ENCODE results near the gene RHBDL2.

DNA sequence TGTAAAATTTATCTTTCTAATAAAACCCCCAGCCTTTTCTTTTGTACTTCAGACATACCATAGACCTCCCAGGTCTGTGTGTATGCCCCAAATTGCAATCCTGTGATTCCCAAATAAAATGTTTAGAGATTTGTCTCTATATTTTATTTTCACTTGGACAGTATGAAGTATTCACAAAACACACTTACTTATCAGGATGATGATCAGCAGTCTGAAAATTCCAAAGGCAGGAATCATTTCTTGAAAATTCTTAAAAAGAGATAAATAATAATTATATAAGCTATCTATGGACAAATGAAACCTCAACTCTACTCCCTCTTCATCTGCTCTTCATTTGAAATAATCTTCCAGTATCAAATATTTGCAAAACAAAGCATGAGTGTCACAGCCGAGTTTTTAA is 48.7 kb downstream of the RHBDL2 start:
- TF ChIP-seq POLR2AphosphoS5 (IDR thresholded peaks at IDR 0.05; ENCODE audit: low read depth, low read length), result no peak
- TF ChIP-seq, protein P1, sequence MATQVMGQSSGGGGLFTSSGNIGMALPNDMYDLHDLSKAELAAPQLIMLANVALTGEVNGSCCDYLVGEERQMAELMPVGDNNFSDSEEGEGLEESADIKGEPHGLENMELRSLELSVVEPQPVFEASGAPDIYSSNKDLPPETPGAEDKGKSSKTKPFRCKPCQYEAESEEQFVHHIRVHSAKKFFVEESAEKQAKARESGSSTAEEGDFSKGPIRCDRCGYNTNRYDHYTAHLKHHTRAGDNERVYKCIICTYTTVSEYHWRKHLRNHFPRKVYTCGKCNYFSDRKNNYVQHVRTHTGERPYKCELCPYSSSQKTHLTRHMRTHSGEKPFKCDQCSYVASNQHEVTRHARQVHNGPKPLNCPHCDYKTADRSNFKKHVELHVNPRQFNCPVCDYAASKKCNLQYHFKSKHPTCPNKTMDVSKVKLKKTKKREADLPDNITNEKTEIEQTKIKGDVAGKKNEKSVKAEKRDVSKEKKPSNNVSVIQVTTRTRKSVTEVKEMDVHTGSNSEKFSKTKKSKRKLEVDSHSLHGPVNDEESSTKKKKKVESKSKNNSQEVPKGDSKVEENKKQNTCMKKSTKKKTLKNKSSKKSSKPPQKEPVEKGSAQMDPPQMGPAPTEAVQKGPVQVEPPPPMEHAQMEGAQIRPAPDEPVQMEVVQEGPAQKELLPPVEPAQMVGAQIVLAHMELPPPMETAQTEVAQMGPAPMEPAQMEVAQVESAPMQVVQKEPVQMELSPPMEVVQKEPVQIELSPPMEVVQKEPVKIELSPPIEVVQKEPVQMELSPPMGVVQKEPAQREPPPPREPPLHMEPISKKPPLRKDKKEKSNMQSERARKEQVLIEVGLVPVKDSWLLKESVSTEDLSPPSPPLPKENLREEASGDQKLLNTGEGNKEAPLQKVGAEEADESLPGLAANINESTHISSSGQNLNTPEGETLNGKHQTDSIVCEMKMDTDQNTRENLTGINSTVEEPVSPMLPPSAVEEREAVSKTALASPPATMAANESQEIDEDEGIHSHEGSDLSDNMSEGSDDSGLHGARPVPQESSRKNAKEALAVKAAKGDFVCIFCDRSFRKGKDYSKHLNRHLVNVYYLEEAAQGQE (IDR thresholded peaks at IDR 0.05; ENCODE audit: insufficient read depth in 1 of 2, low read depth in 2 of 2, low read length in 2 of 2), result no peak
- no peak for TF ChIP-seq TAF1 (IDR thresholded peaks at IDR 0.05; ENCODE audit: borderline replicate concordance, insufficient read depth, low read length)
- TF ChIP-seq FOXP2 (optimal IDR thresholded peaks at IDR 0.05; ENCODE audit: borderline replicate concordance, extremely low read depth, extremely low read length, insufficient read depth), result no peak

Measured in PFSK-1 (cell line).